ENCODE data around the gene BUD23. TPM values are rescaled to one million over a fixed set of nuclear protein-coding genes. Genes with fewer than 3 reads are reported as not detected.
"Not testable (repeated sequence)": the region's sequence is repeated elsewhere in the genome, so short reads cannot be mapped to it uniquely, and the experiment has no call there.

The BUD23 gene
- total and polyA plus RNA-seq, 2 donors (not counting 1 experiment from before 2014, with no cell fraction given): 62.4 to 63.9 TPM

- H3K79me2 ChIP-seq (ENCODE audit: control insufficient read depth, insufficient read depth, low read length): no peaks in the 10 kb centered on the region
- no peak overlapping the region for H2AFZ ChIP-seq (ENCODE audit: insufficient read depth, low read depth, low read length, poor library complexity, severe bottlenecking)
- TF ChIP-seq EZH2 (IDR thresholded peaks at IDR 0.05; ENCODE audit: borderline replicate concordance, insufficient read depth, low read depth, low read length, poor library complexity, severe bottlenecking) (no peak), CTCF (IDR thresholded peaks at IDR 0.05) (no peak)
- ATAC-seq (ENCODE audit: low read depth) (no peak), DNase-seq (no peak)
- no peak overlapping the region for H3K4me3 Mint-ChIP-seq
- H3K27ac ChIP-seq (ENCODE audit: low read length in 2 of 2): no peak overlapping the region
- H3K9ac ChIP-seq (ENCODE audit: low read length): no peak overlapping the region
- peaks cover 5% of the 10 kb centered on the region for H3K4me1 Mint-ChIP-seq
- ChIA-PET CTCF (no interaction called here), POLR2A (no interaction called here)
- no peak overlapping the region for H3K4me3 ChIP-seq (ENCODE audit: control extremely low read depth in 1 of 5, extremely low read depth in 1 of 5, insufficient read depth in 1 of 5, low read depth in 2 of 5, low read length in 4 of 5)
- no peaks in the 10 kb centered on the region for H3K9me3 Mint-ChIP-seq (ENCODE audit: insufficient read depth)
- H3K27ac Mint-ChIP-seq: no peak overlapping the region
- no peaks in the 10 kb centered on the region for H3K36me3 ChIP-seq (replicated peaks in 1 of 2; ENCODE audit: control extremely low read depth in 1 of 2, control insufficient read depth in 1 of 2, extremely low read depth in 1 of 2, insufficient read depth in 2 of 2, low read length in 1 of 2)
- H4K20me1 ChIP-seq (ENCODE audit: control insufficient read depth, insufficient read depth, low read length, poor library complexity, severe bottlenecking): no peaks in the 10 kb centered on the region
- peaks cover 63% of the 10 kb centered on the region for H3K27me3 Mint-ChIP-seq
- 49% methylated on average over 4 of the region's 5 CpGs for WGBS (ENCODE audit: insufficient coverage)
- no peak overlapping the region for H3K4me2 ChIP-seq (replicated peaks; ENCODE audit: low read depth, low read length, poor library complexity, severe bottlenecking)
- peaks cover 0 to 4% (median 0%) of the 10 kb centered on the region in 3 donors for H3K9me3 ChIP-seq (ENCODE audit: control extremely low read depth in 1 of 3, control insufficient read depth in 2 of 3, insufficient read depth in 1 of 3, low read length in 2 of 3)
- H3K4me1 ChIP-seq (ENCODE audit: control insufficient read depth in 2 of 2, insufficient read depth in 2 of 2, low read length in 2 of 2): peaks cover 11 to 12% of the 10 kb centered on the region in 2 donors
- H3K27me3 ChIP-seq (replicated peaks in 1 of 4; ENCODE audit: control extremely low read depth in 1 of 4, control insufficient read depth in 3 of 4, insufficient read depth in 4 of 4, low read length in 3 of 4): peaks cover 0 to 69% (median 31%) of the 10 kb centered on the region in 4 experiments
- intact Hi-C loops (cut with micrococcal nuclease): no loop called here
Measured at GRCh38 chr7:73650524-73650923, 32.9 kb upstream of the BUD23 start.

GRCh38 chr7:73652541-73652949, 30.9 kb upstream of the BUD23 start:
- ATAC-seq (ENCODE audit: low read depth) (no peak), DNase-seq (no peak)
- Histone ChIP-seq H3K27me3 (replicated peaks in 1 of 4; ENCODE audit: control extremely low read depth in 1 of 4, control insufficient read depth in 3 of 4, insufficient read depth in 4 of 4, low read length in 3 of 4) (peaks cover 0 to 51% (median 22%) of the 10 kb centered on the region in 4 experiments), H3K4me3 (ENCODE audit: control extremely low read depth in 1 of 5, extremely low read depth in 1 of 5, insufficient read depth in 1 of 5, low read depth in 2 of 5, low read length in 4 of 5) (no peak overlapping the region), H3K4me2 (replicated peaks; ENCODE audit: low read depth, low read length, poor library complexity, severe bottlenecking) (no peak overlapping the region), H3K27ac (ENCODE audit: low read length in 2 of 2) (no peak overlapping the region), H3K9me3 (ENCODE audit: control extremely low read depth in 1 of 3, control insufficient read depth in 2 of 3, insufficient read depth in 1 of 3, low read length in 2 of 3) (no peaks in the 10 kb centered on the region), H3K79me2 (ENCODE audit: control insufficient read depth, insufficient read depth, low read length) (no peaks in the 10 kb centered on the region), H3K4me1 (ENCODE audit: control insufficient read depth in 2 of 2, insufficient read depth in 2 of 2, low read length in 2 of 2) (peaks cover 9 to 11% of the 10 kb centered on the region in 2 donors), H2AFZ (ENCODE audit: insufficient read depth, low read depth, low read length, poor library complexity, severe bottlenecking) (no peak overlapping the region), H3K9ac (ENCODE audit: low read length) (no peak overlapping the region), H3K36me3 (replicated peaks in 1 of 2; ENCODE audit: control extremely low read depth in 1 of 2, control insufficient read depth in 1 of 2, extremely low read depth in 1 of 2, insufficient read depth in 2 of 2, low read length in 1 of 2) (no peaks in the 10 kb centered on the region), H4K20me1 (ENCODE audit: control insufficient read depth, insufficient read depth, low read length, poor library complexity, severe bottlenecking) (no peaks in the 10 kb centered on the region)
- intact Hi-C loops (cut with micrococcal nuclease): no loop called here
- H3K4me1 Mint-ChIP-seq: peaks cover 5% of the 10 kb centered on the region
- 77% methylated on average over 4 of the region's 11 CpGs for WGBS (ENCODE audit: insufficient coverage)
- no peak for TF ChIP-seq CTCF (IDR thresholded peaks at IDR 0.05)
- no peak for TF ChIP-seq EZH2 (IDR thresholded peaks at IDR 0.05; ENCODE audit: borderline replicate concordance, insufficient read depth, low read depth, low read length, poor library complexity, severe bottlenecking)
- no peaks in the 10 kb centered on the region for H3K9me3 Mint-ChIP-seq (ENCODE audit: insufficient read depth)
- no peak overlapping the region for H3K27ac Mint-ChIP-seq
- H3K4me3 Mint-ChIP-seq: no peak overlapping the region
- ChIA-PET CTCF (interaction anchor here (1.5 kb wide), 1 partner anchor 7 kb away, joined by 3 read pairs; no protein-coding TSS in a partner anchor), POLR2A (no interaction called here)
- peaks cover 50% of the 10 kb centered on the region for H3K27me3 Mint-ChIP-seq

- H3K9me3 Mint-ChIP-seq (ENCODE audit: insufficient read depth); H3K9me3 ChIP-seq (ENCODE audit: control extremely low read depth in 1 of 3, control insufficient read depth in 2 of 3, insufficient read depth in 1 of 3, low read length in 2 of 3); H3K4me1 ChIP-seq (ENCODE audit: control insufficient read depth in 2 of 2, insufficient read depth in 2 of 2, low read length in 2 of 2); H3K79me2 ChIP-seq (ENCODE audit: control insufficient read depth, insufficient read depth, low read length); H3K9ac ChIP-seq (ENCODE audit: low read length); H3K27ac Mint-ChIP-seq; intact Hi-C loops (cut with micrococcal nuclease); H3K27ac ChIP-seq (ENCODE audit: low read length in 2 of 2); POLR2A ChIA-PET; DNase-seq; H3K4me3 ChIP-seq (ENCODE audit: control extremely low read depth in 1 of 5, extremely low read depth in 1 of 5, insufficient read depth in 1 of 5, low read depth in 2 of 5, low read length in 4 of 5); H3K4me2 ChIP-seq (replicated peaks; ENCODE audit: low read depth, low read length, poor library complexity, severe bottlenecking); H3K4me1 Mint-ChIP-seq; CTCF ChIA-PET; H2AFZ ChIP-seq (ENCODE audit: insufficient read depth, low read depth, low read length, poor library complexity, severe bottlenecking); H4K20me1 ChIP-seq (ENCODE audit: control insufficient read depth, insufficient read depth, low read length, poor library complexity, severe bottlenecking); ATAC-seq (ENCODE audit: low read depth); H3K36me3 ChIP-seq (replicated peaks in 1 of 2; ENCODE audit: control extremely low read depth in 1 of 2, control insufficient read depth in 1 of 2, extremely low read depth in 1 of 2, insufficient read depth in 2 of 2, low read length in 1 of 2); H3K4me3 Mint-ChIP-seq: not testable (repeated sequence)
- peaks cover 30% of the 10 kb centered on the region for H3K27me3 Mint-ChIP-seq
- H3K27me3 ChIP-seq (replicated peaks in 1 of 4; ENCODE audit: control extremely low read depth in 1 of 4, control insufficient read depth in 3 of 4, insufficient read depth in 4 of 4, low read length in 3 of 4): peaks cover 0 to 27% (median 10%) of the 10 kb centered on the region in 4 experiments
- no CpG with 5 or more reads among the region's 4 CpGs for WGBS (ENCODE audit: insufficient coverage)
Measured at GRCh38 chr7:73655309-73655708, 28.1 kb upstream of the BUD23 start.
